GM18511 (cell line): ENCODE measurements around the gene CGB8.
"Not testable (repeated sequence)": the region's sequence is repeated elsewhere in the genome, so short reads cannot be mapped to it uniquely, and the experiment has no call there.

Source experiments
- ATAC-seq: cut with Tn5 transposase; IDR thresholded peaks from one replicate; pipeline ENCODE4 v1.9.1; 2021; ENCODE audit warnings: mild to moderate bottlenecking, moderate library complexity; ENCODE audit not compliant: unreplicated experiment

The CGB8 gene

GRCh38 chr19:49049011-49049410 lies at the start of gene CGB8:
Gene CGB8, minus strand, starts transcription at chr19:49049111. Its CDS starts 372 bp downstream, at chr19:49048739.
- ATAC-seq, result not testable (repeated sequence)

- ATAC-seq, result no peak
These were observed 48.8 kb upstream of the CGB8 start for GRCh38 chr19:49097453-49098288.

GRCh38 chr19:49094505-49095482 lies 45.9 kb upstream of the CGB8 start:
- ATAC-seq, result no peak

- no peak for ATAC-seq
These were observed 43.8 kb upstream of the CGB8 start for GRCh38 chr19:49092686-49093085.

- ATAC-seq, result no peak
These were observed 42.6 kb upstream of the CGB8 start for GRCh38 chr19:49091391-49092038.

GRCh38 chr19:49086296-49086695 lies 37.4 kb upstream of the CGB8 start:
- no peak for ATAC-seq

- ATAC-seq, result no peak
These were observed 36.9 kb upstream of the CGB8 start for GRCh38 chr19:49085868-49086232.

- ATAC-seq, result peak; percentile 89
These were observed 36.3 kb upstream of the CGB8 start, which contains the start of gene SNRNP70 for GRCh38 chr19:49085020-49085867. Gene SNRNP70, plus strand, starts transcription at chr19:49085451. Its CDS starts 964 bp downstream, at chr19:49086415.

- ATAC-seq, result no peak
These were observed 35.5 kb upstream of the CGB8 start for GRCh38 chr19:49084206-49085019.

- no peak for ATAC-seq
These were observed 32.4 kb upstream of the CGB8 start for GRCh38 chr19:49081273-49081672.

- no peak for ATAC-seq
These were observed 31.5 kb upstream of the CGB8 start for GRCh38 chr19:49080392-49080791.

- not testable (repeated sequence) for ATAC-seq
These were observed 26.0 kb upstream of the CGB8 start for GRCh38 chr19:49074869-49075268.

- ATAC-seq, result no peak
These were observed 24.8 kb upstream of the CGB8 start for GRCh38 chr19:49073514-49074378.

GRCh38 chr19:49071860-49072547 lies 23.1 kb upstream of the CGB8 start:
- no peak for ATAC-seq

GRCh38 chr19:49070416-49070815 lies 21.5 kb upstream of the CGB8 start:
- ATAC-seq, result no peak

- ATAC-seq, result no peak
These were observed 20.1 kb upstream of the CGB8 start for GRCh38 chr19:49069026-49069425.

GRCh38 chr19:49067554-49067953 lies 18.6 kb upstream of the CGB8 start:
- no peak for ATAC-seq
